SIG-M5 treated with dmso at 0.1 percent for 504 hours (cell line): ENCODE results near the gene MBOAT1.
A peak's percentile ranks its signal among the peaks of the same experiment; 100 is the strongest.
"Not testable (repeated sequence)": the region's sequence is repeated elsewhere in the genome, so short reads cannot be mapped to it uniquely, and the experiment has no call there.

Experiments
- DNase-seq: peaks from one replicate; lab custom pipeline; 2025; ENCODE audit not compliant: unreplicated experiment; lab: John Stamatoyannopoulos, UW

Gene MBOAT1

DNA sequence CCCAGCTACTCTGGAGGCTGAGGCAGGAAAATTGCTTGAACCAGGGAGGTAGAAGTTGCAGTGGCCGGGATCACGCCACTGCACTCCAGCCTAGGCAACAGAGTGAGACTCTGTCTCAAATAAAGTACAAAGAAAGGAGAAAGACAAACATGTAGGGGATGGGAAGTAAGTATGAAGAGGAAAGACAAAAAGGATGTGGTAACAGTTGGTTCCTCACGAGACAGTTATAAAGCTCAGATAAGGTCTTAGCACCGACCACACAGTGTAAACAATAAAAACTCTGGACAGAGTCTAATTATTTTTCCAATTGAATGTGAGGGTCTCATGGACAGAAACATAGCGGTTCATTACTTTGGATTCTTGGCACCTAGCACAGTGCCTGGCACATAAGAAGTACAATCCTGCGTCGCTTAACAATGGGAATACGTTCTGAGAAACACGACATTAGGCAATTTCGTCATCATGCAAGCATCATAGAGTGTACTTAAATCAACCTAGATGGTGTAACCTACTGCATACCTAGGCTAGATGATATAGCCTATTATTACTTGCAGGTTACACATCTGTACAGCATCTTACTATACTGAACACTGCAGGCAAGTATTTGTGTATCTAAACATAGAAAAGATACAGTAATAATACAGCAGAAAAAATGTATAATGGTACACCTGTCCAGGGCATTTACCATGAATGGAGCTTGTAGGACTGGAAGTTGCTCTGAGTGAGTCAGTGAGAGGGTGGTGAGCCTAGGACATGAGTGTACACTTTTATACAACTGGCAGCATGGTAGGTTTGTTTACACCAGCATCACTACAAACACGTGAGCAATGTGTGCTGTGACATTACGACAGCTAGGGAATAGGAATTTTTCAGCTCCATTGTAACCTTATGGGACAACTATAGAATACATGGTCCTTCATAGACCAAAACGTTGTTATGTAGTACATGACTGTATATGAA lies 38.2 kb downstream of the MBOAT1 start:
- peak; percentile 80 for DNase-seq

DNA sequence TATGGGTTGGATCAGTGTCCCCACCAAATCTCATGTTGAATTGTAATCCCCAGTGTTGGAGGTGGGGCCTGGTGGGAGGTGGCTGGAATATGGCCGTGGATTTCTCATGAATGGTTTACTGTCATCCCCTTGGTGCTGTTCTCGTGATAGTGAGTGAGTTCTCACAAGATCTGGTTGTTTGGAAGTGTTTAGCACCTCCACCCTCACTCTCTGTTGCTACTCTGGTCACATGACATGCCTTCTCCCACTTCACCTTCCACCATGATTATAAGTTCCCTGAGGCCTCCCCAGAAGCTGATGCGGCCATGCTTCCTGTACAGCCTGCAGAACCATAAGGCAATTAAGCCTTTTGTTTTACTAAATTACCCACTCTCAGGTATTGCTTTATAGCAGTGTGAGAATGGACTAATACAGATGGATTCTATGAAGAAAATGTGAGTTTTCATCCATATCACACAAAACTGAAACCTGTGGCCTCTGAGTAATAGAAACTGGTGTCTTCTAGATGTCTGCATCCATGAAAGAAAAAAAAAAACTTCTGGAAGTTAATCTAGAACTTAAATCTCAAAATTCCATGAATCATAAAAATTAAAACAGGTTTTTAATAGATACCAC lies 39.3 kb downstream of the MBOAT1 start:
- DNase-seq, result no peak

DNA sequence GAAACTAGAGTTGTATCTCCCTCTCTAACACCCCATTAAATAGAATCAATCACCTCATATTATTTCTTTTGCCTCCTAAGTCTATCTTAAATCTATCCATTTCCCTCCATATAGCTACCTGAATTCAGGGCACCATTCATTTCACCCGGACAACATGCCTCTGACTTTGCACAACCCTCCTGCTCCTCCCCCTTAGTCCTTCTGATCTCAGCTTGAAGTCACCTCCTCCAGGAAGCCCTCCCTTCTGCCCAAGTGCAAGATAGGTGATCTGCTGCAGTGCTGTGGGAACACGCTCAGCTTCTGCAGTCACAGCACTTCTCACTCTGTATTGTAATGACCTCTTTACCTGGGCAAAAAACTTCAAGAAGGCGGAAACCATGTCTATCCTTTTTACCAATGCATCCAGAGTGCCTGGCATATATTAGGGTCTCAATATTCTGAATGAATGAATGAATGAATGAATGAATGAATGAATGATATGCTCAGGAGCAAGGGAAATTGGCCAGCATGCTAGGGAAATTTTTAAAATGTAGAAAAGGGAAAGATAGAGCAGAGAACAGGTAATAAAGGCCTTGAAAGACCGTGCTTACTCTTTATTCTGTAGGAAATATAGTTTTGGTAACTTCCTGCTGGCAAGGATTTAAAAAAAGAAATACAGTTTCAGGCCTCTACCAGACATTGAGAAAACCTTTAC lies 41.7 kb downstream of the MBOAT1 start:
- DNase-seq, result no peak

DNA sequence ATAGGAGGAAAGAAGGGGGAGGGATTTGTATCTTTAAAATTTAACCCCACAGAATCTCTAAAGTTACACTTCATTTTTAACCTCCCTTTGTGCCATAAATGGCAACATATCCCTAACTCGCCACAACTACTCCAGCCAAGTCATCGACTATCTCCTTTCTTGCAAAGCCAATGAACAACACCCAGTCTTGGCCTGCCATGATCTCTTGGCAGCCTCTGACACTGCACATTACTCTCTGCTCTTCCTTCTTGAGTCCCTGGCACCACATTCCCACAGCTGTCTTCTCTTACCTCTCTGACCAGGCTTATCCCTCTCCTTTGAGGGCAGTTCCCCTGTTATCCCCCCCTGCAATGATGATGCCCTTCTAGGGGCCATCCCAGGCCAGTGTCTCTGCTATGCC lies 42.5 kb downstream of the MBOAT1 start:
- DNase-seq, result peak; percentile 11

DNA sequence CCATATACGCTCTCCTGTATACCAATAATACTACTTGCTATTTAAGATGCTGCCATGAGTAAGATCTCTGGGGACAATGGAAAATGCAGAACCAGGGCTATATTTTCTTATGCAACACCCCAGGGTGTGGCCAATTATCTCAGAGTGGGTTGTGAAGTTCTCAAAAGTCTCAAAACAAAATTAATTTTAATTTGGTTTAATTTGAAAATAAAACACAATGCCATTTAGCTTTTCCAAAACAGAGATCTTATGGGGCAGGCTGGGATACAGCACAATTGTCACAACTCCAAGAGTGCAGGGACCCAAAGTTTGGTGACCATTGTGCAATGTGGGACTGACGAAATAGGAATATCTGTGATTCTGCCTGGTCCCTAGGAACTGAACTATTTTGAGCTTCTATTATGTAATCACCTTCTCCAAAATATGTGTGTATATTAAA lies 43.1 kb downstream of the MBOAT1 start:
- peak; percentile 87 for DNase-seq

DNA sequence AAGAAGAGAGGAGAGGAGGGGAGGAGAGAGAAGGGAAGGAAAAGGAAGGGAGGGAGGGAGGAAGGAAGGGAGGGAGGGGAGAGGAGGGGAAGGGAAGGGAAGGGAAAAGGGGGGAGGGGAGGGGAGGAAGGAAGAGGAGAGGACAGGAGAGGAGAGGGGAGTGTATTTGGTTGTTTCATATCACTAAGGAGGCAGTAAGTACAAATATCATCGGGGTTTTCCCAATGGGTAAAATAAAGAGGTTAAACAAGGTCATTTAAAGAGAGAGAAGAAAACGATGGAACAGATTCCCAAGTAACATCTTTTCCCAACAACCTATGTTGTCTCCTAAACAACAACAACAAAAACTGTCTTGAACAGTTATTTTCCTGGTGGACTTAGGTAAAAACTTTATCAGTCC lies 43.6 kb downstream of the MBOAT1 start:
- DNase-seq, result peak; percentile 61

DNA sequence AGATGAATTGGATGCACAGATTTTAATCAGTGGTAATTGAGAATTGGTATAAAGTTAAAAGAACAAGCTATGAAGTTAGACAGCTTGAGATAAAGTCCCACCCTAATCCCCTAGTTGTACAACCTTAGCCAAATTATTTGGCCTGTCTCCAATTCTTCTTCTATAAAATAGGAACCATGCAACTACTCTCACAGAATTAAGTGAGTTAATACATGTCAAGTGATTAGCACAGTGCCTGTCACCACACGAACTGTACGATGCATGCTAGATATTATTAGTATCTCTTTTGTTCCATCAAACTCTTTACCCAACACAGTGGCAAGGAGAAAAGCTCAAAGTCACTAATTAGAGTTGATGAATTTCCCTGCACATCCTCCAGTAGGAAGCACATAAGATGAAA lies 44.7 kb downstream of the MBOAT1 start:
- DNase-seq, result no peak

DNA sequence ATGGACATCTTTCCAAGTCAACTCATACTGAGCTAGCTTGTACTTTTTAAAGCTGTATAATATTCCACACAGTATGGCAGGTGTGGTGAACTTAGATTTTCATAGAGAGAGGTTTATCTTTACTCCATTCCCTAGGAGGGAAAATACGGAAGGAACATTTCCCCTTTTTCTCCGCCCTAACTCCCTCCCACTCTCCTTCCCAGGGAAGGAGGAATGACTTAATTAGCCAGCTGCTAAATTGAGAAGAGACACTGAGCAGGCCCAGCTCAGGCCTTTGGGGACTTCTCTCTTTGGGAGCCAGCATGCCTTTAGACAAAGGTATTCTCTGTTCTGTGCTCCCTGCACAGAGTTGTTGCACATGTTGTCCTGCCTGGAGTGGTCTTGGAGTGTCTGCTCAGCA lies 46.1 kb downstream of the MBOAT1 start:
- DNase-seq, result no peak

DNA sequence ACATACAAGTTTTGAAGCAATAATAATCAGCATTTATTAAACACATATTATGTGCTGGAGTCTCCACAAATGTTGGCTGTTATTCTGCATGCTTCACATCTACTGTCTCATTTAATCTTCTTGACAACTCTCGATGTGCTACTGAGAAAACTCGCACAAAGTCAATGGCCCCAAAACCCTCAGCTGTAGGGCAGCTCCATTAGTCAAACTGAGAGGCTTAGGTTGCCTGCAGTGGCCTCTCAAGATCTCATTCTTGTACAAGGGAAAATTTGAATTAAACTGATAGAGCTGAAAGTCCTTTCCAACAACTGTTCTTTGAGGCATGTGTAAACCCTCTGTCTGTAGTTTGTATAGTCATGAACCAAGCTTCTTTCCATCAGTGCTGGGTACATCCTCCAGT lies 49.8 kb downstream of the MBOAT1 start:
- DNase-seq, result no peak

DNA sequence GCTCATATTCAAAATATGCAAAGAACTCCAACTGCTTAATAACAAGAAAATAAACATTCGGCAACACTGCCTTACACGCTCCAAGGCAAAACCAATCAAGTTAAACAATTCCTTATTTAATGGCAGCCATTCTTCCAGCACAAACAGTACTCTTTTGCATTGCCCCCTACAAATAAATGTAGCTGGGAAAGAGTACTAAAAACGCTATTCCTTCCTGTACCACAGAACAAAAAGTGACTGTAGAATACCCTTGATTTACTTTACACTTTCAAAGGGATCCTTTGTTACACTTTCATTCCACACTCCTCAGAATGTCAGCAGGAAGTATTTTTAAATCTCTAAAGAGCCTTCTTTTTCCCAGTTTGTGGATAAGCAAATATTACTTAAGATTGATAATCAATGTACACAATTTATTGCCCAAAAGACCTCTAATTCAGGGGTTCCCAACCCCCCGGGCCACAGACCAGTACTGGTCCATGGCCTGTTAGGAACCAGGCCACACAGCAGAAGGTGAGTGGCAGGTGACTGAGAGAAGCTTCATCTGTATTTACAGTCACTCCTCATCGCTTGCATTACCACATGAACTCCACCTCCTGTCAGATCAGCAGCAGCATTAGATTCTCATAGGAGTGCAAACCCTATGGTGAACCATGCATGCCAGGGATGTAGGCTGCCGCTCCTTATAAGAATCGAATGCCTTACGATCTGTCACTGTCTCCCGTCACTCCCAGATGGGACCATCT lies 51.6 kb downstream of the MBOAT1 start:
- DNase-seq, result no peak

DNA sequence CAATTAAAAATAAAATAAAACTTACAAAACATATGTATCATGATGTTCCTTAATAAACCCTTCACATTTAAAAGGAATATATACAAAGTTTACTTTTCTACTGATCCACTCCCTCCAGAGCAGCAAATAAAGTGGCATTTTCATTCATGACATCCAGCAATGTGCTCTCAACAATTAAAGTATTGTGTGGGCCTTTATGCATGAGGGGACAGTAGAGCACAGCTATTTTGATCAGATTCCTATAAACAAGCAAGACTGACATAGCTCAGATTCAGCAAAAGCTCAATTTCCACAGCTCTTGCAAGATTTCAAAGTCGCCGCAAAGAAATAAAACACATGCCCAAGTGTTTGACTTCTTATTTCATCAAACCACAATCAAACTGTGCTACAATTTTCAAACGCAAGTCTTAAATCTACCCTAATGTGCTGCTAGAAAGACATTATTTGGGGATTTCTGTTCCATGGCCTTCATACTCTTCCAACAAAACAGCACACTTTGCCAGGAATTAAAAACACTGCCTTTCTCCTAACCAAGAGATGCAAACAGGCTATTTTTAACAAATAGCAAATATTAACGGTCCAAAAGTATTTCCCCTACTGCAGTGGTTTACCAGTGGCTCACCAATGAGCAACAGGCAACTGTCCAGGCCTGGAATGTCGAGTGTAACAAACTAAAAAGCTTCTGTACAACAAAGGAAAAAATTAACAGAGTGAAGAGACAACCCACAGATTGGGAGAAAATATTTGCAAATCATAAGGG lies 52.3 kb downstream of the MBOAT1 start:
- DNase-seq, result no peak

DNA sequence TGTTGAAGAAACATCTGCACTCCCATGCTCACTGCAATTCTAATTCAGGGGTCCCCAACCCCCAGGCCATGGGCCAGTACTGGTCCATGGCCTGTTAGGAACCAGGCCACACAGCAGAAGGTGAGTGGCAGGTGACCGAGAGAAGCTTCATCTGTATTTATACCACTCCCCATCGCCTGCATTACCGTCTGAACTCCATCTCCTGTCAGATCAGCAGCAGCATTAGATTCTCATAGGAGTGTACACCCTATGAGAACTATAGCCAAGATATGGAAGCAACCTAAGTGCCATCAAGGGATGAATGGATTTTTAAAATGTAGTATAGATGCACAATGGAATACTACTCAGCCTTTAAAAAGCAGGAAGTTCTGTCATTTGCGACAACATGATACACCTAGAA lies 53.2 kb downstream of the MBOAT1 start:
- DNase-seq, result no peak

DNA sequence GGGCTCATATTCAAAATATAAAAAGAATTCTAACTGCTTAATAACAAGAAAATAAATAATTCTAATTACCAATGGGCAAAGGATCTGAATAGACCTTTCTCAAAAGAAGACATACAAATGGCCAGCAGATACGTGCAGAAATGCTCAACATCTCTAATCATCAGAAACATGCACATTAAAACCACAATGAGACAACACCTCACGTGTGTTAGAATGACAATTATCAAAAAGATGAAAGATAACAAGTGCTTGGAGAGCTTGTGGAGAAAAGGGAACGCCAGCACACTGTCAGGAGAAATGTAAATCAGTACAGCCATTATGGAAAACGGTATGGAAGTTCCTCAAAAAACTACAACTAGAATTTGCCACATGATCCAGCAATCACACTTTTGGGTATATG lies 53.6 kb downstream of the MBOAT1 start:
- DNase-seq, result no peak

DNA sequence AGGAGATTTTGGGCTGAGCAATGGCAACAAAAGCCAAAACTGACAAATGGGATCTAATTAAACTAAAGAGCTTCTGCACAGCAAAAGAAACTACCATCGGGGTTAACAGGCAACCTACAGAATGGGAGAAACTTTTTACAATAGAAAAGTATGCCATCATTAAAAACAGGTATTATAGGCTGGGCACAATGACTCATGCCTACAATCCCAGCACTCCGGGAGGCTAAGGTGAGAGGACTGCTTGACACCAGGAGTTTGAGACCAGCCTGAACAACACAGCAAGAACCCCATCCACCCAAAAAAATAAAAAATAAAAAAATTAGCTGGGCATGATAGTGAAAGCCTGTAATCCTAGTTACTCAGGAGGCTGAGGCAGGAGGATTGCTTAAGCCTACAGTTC lies 55.4 kb downstream of the MBOAT1 start:
- DNase-seq, result no peak

DNA sequence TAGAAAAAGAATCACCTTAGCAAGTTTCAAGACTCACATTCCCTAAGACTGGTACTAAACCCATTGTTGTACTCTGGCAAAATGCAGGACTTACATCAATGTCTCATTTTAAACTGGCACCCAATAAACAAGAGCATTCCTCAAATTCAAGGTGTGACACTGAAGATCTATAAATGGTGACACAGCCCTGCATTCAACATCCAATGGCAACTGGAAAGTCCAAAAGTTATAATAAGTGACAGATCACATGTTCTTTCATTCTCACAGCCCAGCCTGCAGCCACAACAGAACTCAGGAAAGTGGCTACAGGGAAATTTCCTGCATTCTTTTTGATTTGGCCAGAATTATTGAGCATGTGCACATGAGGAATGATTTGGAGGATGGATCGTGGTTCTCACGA lies 57.5 kb downstream of the MBOAT1 start:
- no peak for DNase-seq

DNA sequence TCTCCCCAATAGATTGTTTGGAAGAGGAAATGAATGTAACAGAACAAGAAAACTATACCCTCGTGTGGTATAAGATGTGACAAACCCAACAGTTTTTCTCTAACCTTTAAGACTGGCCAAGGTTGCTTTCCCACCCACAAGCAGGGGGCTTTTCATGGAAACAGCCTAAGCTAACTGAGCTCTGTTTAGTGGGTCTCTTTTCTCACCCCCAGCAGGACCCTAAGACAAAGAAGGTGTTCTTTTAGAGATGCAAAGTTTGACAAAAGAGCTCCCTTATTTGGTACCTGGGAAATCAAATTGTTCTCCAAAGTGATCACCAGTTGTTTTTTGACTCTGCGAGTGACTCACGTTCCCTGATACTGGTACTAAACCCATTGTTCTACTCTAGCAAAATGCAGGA lies 59.1 kb downstream of the MBOAT1 start:
- no peak for DNase-seq

DNA sequence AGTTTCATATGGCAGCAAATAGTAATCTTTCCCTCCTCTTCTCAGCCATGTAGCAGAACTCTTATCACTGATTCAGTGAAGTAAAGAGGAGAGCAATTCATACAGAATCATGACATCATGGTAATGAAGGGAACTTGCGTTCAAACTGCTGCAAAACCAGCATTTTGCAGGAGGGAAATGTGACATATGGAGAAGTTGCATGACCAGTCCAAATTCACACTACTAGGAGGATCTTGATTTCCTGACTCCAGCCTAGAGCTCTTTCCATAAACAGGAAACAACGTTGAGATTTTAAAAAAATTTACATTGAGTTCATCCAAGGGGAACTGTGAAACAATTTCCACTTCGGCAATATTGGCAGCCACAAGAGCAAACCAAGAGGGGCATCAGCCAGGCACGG lies 63.8 kb downstream of the MBOAT1 start:
- no peak for DNase-seq

DNA sequence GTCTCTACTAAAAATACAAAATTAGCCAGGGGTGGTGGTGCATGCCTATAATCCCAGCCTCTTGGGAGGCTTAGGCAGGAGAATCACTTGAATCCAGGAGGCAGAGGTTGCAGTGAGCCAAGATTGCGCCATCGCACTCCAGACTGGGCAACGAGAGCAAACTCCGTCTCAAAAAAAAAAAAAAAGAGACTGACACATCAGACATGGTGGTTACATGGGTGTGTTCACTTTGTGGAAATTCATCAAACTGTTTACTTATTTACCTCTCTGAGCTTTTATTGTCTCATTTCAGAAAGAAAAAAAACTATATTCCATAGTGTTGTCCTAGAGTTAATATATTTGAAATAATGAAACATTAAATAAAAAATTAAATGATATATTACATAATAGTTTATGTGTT lies 64.8 kb downstream of the MBOAT1 start:
- no peak for DNase-seq

DNA sequence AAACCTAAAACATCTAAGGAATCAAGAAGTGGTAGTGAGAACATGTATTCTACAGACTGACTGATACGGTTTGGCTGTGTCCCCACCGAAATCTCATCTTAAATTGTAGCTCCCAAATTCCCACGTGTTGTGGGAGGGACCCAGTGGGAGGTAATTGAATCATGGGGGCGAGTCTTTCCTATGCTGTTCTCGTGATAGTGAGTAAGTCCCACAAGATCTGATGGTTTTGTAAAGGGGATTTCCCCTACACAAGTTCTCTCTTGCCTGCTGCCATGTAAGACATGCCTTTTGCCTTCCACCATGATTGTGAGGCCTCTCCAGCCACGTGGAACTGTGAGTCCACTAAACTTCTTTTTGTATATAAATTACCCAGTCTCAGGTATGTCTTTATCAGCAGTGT lies 65.4 kb downstream of the MBOAT1 start:
- not testable (repeated sequence) for DNase-seq

DNA sequence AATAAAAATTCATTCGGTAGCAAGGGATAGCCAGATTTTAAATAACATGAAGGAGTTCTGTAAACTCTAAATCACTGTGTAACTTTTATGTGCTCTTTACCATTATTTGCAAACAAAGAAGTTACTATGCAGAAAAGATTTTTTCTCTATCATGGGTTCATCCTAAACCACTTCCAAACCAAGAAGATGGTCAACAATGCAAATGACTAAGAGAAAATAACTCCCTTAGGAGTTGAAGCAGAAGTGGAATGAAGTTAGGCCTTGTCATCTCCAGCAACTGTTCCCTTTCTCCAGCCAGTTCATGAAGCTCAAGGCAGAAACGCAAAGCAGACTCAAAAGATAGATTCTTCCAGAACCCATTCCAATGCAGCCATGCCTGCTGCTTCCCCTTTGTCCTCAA lies 66.0 kb downstream of the MBOAT1 start:
- no peak for DNase-seq
